Measurements from ENCODE around the gene RPS6KA2. TPM values are rescaled to one million over a fixed set of nuclear protein-coding genes. Genes with fewer than 3 reads are reported as not detected.

RPS6KA2 gene
- total RNA-seq, 1 experiment from 2014 or later: 4.1 TPM

- intact Hi-C loops (cut with micrococcal nuclease; ENCODE audit: unreplicated experiment): no loop called here
- H3K9me3 ChIP-seq (ENCODE audit: control insufficient read depth, insufficient read depth, low read depth, low read length): no peaks in the 10 kb centered on the region
- H3K27ac ChIP-seq (ENCODE audit: low read length): no peak overlapping the region
- H3K4me3 ChIP-seq (ENCODE audit: low read depth in 2 of 2, low read length in 2 of 2): no peak overlapping the region
- ChIA-PET CTCF (no interaction called here), POLR2A (no interaction called here)
- ATAC-seq (no peak), DNase-seq (ENCODE audit: low read depth, low spot score) (no peak)
- in situ Hi-C loops (cut with HindIII; ENCODE audit: low pct_unique_long_range_greater_than_20kb, low sequenced_read_pairs): no loop called here
- H3K36me3 ChIP-seq (ENCODE audit: control insufficient read depth, insufficient read depth, low read length): no peaks in the 10 kb centered on the region
- H3K27me3 ChIP-seq (ENCODE audit: control insufficient read depth, insufficient read depth, low read length): peaks cover 8% of the 10 kb centered on the region
- no peaks in the 10 kb centered on the region for H3K4me1 ChIP-seq (ENCODE audit: control insufficient read depth, insufficient read depth, low read length)
- BruUV-seq (replicated peaks): no TSS peak
- TF ChIP-seq, protein P1, sequence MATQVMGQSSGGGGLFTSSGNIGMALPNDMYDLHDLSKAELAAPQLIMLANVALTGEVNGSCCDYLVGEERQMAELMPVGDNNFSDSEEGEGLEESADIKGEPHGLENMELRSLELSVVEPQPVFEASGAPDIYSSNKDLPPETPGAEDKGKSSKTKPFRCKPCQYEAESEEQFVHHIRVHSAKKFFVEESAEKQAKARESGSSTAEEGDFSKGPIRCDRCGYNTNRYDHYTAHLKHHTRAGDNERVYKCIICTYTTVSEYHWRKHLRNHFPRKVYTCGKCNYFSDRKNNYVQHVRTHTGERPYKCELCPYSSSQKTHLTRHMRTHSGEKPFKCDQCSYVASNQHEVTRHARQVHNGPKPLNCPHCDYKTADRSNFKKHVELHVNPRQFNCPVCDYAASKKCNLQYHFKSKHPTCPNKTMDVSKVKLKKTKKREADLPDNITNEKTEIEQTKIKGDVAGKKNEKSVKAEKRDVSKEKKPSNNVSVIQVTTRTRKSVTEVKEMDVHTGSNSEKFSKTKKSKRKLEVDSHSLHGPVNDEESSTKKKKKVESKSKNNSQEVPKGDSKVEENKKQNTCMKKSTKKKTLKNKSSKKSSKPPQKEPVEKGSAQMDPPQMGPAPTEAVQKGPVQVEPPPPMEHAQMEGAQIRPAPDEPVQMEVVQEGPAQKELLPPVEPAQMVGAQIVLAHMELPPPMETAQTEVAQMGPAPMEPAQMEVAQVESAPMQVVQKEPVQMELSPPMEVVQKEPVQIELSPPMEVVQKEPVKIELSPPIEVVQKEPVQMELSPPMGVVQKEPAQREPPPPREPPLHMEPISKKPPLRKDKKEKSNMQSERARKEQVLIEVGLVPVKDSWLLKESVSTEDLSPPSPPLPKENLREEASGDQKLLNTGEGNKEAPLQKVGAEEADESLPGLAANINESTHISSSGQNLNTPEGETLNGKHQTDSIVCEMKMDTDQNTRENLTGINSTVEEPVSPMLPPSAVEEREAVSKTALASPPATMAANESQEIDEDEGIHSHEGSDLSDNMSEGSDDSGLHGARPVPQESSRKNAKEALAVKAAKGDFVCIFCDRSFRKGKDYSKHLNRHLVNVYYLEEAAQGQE (IDR thresholded peaks at IDR 0.05; ENCODE audit: insufficient read depth in 1 of 2, low read depth in 2 of 2, low read length in 1 of 2): no peak
- TF ChIP-seq, protein P2, sequence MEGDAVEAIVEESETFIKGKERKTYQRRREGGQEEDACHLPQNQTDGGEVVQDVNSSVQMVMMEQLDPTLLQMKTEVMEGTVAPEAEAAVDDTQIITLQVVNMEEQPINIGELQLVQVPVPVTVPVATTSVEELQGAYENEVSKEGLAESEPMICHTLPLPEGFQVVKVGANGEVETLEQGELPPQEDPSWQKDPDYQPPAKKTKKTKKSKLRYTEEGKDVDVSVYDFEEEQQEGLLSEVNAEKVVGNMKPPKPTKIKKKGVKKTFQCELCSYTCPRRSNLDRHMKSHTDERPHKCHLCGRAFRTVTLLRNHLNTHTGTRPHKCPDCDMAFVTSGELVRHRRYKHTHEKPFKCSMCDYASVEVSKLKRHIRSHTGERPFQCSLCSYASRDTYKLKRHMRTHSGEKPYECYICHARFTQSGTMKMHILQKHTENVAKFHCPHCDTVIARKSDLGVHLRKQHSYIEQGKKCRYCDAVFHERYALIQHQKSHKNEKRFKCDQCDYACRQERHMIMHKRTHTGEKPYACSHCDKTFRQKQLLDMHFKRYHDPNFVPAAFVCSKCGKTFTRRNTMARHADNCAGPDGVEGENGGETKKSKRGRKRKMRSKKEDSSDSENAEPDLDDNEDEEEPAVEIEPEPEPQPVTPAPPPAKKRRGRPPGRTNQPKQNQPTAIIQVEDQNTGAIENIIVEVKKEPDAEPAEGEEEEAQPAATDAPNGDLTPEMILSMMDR (IDR thresholded peaks at IDR 0.05): no peak
- TF ChIP-seq SIN3A (IDR thresholded peaks at IDR 0.05; ENCODE audit: borderline replicate concordance, insufficient read depth, low read depth, low read length): no peak
- TF ChIP-seq TCF7L2 (IDR thresholded peaks at IDR 0.05; ENCODE audit: low read depth, low read length): no peak
- TF ChIP-seq POLR2AphosphoS5 (IDR thresholded peaks at IDR 0.05; ENCODE audit: low read depth, low read length): no peak
Observed at GRCh38 chr6:166647896-166648295, 20.8 kb upstream of the RPS6KA2 start.

DNA sequence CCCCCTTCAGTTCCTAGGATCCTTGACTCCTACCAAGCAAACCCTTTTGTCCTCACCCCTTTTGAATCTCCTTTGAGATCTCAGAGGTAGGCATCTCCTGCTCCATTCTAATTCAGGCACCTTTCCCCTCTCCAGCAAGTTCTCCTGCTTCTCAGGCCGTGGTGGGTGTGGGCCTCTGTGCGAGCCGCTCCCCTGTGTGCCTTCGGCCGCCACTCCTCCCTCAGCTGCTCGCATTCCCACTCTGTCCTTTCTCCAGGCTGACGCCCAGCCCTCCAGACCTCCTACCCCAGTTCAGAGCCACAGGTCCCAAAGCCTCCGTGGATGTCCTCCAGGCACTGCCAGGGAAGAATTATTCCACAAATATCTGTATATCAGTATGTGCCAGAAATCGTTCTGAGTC lies 19.7 kb upstream of the RPS6KA2 start:
- DNase-seq (ENCODE audit: low read depth, low spot score): no peak
- Histone ChIP-seq H3K4me1 (ENCODE audit: control insufficient read depth, insufficient read depth, low read length) (no peaks in the 10 kb centered on the region), H3K27ac (ENCODE audit: low read length) (no peak overlapping the region), H3K4me3 (ENCODE audit: low read depth in 2 of 2, low read length in 2 of 2) (no peak overlapping the region), H3K9me3 (ENCODE audit: control insufficient read depth, insufficient read depth, low read depth, low read length) (no peaks in the 10 kb centered on the region), H3K36me3 (ENCODE audit: control insufficient read depth, insufficient read depth, low read length) (no peaks in the 10 kb centered on the region), H3K27me3 (ENCODE audit: control insufficient read depth, insufficient read depth, low read length) (peaks cover 12% of the 10 kb centered on the region; the same call in 1 of the 2 replicates)
- BruUV-seq (replicated peaks): no TSS peak
- CTCF ChIA-PET: no interaction called here
- ATAC-seq: no peak
- TF ChIP-seq, protein P2 (IDR thresholded peaks at IDR 0.05): no peak
- TF ChIP-seq POLR2AphosphoS5 (IDR thresholded peaks at IDR 0.05; ENCODE audit: low read depth, low read length) (no peak), TCF7L2 (IDR thresholded peaks at IDR 0.05; ENCODE audit: low read depth, low read length) (no peak), SIN3A (IDR thresholded peaks at IDR 0.05; ENCODE audit: borderline replicate concordance, insufficient read depth, low read depth, low read length) (no peak)
- TF ChIP-seq, protein P1 (IDR thresholded peaks at IDR 0.05; ENCODE audit: insufficient read depth in 1 of 2, low read depth in 2 of 2, low read length in 1 of 2): no peak
- POLR2A ChIA-PET: no interaction called here
- in situ Hi-C loops (cut with HindIII; ENCODE audit: low pct_unique_long_range_greater_than_20kb, low sequenced_read_pairs): no loop called here
- intact Hi-C loops (cut with micrococcal nuclease; ENCODE audit: unreplicated experiment): no loop called here

Data from Panc1 (cell line).